ENCODE data around the gene ECPAS.
"Not testable (repeated sequence)": the region's sequence is repeated elsewhere in the genome, so short reads cannot be mapped to it uniquely, and the experiment has no call there.

The ECPAS gene

GRCh38 chr9:111350556-111350955 lies 133.6 kb downstream of the ECPAS start:
- Histone ChIP-seq H3K9me3 (ENCODE audit: severe bottlenecking) (no peaks in the 10 kb centered on the region), H3K36me3 (ENCODE audit: low read depth) (no peaks in the 10 kb centered on the region), H3K27ac (ENCODE audit: poor library complexity, severe bottlenecking) (peak overlapping the region; percentile 66), H3K4me3 (ENCODE audit: severe bottlenecking) (no peak overlapping the region), H3K4me1 (ENCODE audit: insufficient read depth, poor library complexity, severe bottlenecking) (peaks cover 23% of the 10 kb centered on the region), H3K27me3 (ENCODE audit: insufficient read depth, poor library complexity, severe bottlenecking) (no peaks in the 10 kb centered on the region)
- DNase-seq (ENCODE audit: low spot score) (no peak), ATAC-seq (ENCODE audit: low read depth) (no peak; the same call in 2 of the 3 replicates)
- no peak for TF ChIP-seq CTCF (IDR thresholded peaks at IDR 0.05; ENCODE audit: poor library complexity, severe bottlenecking)

- TF ChIP-seq CTCF (IDR thresholded peaks at IDR 0.05; ENCODE audit: poor library complexity, severe bottlenecking) = no peak
- DNase-seq (ENCODE audit: low spot score) = no peak
- no peaks in the 10 kb centered on the region for H3K36me3 ChIP-seq (ENCODE audit: low read depth)
- H3K4me1 ChIP-seq (ENCODE audit: insufficient read depth, poor library complexity, severe bottlenecking) = peaks cover 23% of the 10 kb centered on the region
- no peak overlapping the region for H3K4me3 ChIP-seq (ENCODE audit: severe bottlenecking)
- H3K9me3 ChIP-seq (ENCODE audit: severe bottlenecking) = no peaks in the 10 kb centered on the region
- peak overlapping the region; percentile 66 for H3K27ac ChIP-seq (ENCODE audit: poor library complexity, severe bottlenecking)
- ATAC-seq (ENCODE audit: low read depth) = no peak
- H3K27me3 ChIP-seq (ENCODE audit: insufficient read depth, poor library complexity, severe bottlenecking) = no peaks in the 10 kb centered on the region
Observed at GRCh38 chr9:111349766-111350165, 134.4 kb downstream of the ECPAS start.

GRCh38 chr9:111348821-111349271 lies 135.3 kb downstream of the ECPAS start:
- no peak for DNase-seq (ENCODE audit: low spot score)
- Histone ChIP-seq H3K27me3 (ENCODE audit: insufficient read depth, poor library complexity, severe bottlenecking) (no peaks in the 10 kb centered on the region), H3K4me1 (ENCODE audit: insufficient read depth, poor library complexity, severe bottlenecking) (peaks cover 23% of the 10 kb centered on the region), H3K36me3 (ENCODE audit: low read depth) (no peaks in the 10 kb centered on the region), H3K4me3 (ENCODE audit: severe bottlenecking) (no peak overlapping the region), H3K27ac (ENCODE audit: poor library complexity, severe bottlenecking) (peak overlapping the region; percentile 66), H3K9me3 (ENCODE audit: severe bottlenecking) (no peaks in the 10 kb centered on the region)
- ATAC-seq (ENCODE audit: low read depth) = peak; percentile 95
- TF ChIP-seq CTCF (IDR thresholded peaks at IDR 0.05; ENCODE audit: poor library complexity, severe bottlenecking) = no peak

GRCh38 chr9:111334318-111334863 lies 149.8 kb downstream of the ECPAS start:
- H3K4me3 ChIP-seq (ENCODE audit: severe bottlenecking); ATAC-seq (ENCODE audit: low read depth); H3K27ac ChIP-seq (ENCODE audit: poor library complexity, severe bottlenecking): not testable (repeated sequence)

GRCh38 chr9:111330124-111330523 lies 154.1 kb downstream of the ECPAS start, which contains the start of gene OR2K2:
OR2K2 (minus strand) TSS chr9:111330224; CDS start chr9:111328433, 1,791 bp downstream.
- no peak for TF ChIP-seq CTCF (IDR thresholded peaks at IDR 0.05; ENCODE audit: poor library complexity, severe bottlenecking)
- Histone ChIP-seq H3K27ac (ENCODE audit: poor library complexity, severe bottlenecking) (no peak within 1 kb of the TSS), H3K27me3 (ENCODE audit: insufficient read depth, poor library complexity, severe bottlenecking) (no peaks in the 10 kb centered on the region), H3K4me1 (ENCODE audit: insufficient read depth, poor library complexity, severe bottlenecking) (no peaks in the 10 kb centered on the region), H3K4me3 (ENCODE audit: severe bottlenecking) (no peak within 1 kb of the TSS), H3K9me3 (ENCODE audit: severe bottlenecking) (no peaks in the 10 kb centered on the region), H3K36me3 (ENCODE audit: low read depth) (no peaks in the 10 kb centered on the region)
- no peak for ATAC-seq (ENCODE audit: low read depth)
- no peak for DNase-seq (ENCODE audit: low spot score)

More at GRCh38 chr9:111334318-111334863, 149.8 kb downstream of the ECPAS start:
- not testable (repeated sequence) for H3K27me3 ChIP-seq (ENCODE audit: insufficient read depth, poor library complexity, severe bottlenecking); H3K4me1 ChIP-seq (ENCODE audit: insufficient read depth, poor library complexity, severe bottlenecking); H3K9me3 ChIP-seq (ENCODE audit: severe bottlenecking); H3K36me3 ChIP-seq (ENCODE audit: low read depth); DNase-seq (ENCODE audit: low spot score)
